ENCODE results near the gene GNG3.

The GNG3 gene

GRCh38 chr11:62705880-62706849, 1.3 kb upstream of the GNG3 start:
- no peak for TF ChIP-seq CTCF (conservative IDR thresholded peaks at IDR 0.05; ENCODE audit: control insufficient read depth, insufficient read depth, low read depth, low read length)
- DNase-seq (ENCODE audit: low read depth): peak; percentile 89
- peak overlapping the region; percentile 72 for H3K4me3 ChIP-seq (ENCODE audit: control insufficient read depth, low read depth, low read length)

GRCh38 chr11:62706850-62707247, 627 bp upstream of the GNG3 start:
- no peak for TF ChIP-seq CTCF (conservative IDR thresholded peaks at IDR 0.05; ENCODE audit: control insufficient read depth, insufficient read depth, low read depth, low read length)
- peak overlapping the region; percentile 44 for H3K4me3 ChIP-seq (ENCODE audit: control insufficient read depth, low read depth, low read length)
- no peak for DNase-seq (ENCODE audit: low read depth)

- no peak for DNase-seq (ENCODE audit: low read depth)
- TF ChIP-seq CTCF (conservative IDR thresholded peaks at IDR 0.05; ENCODE audit: control insufficient read depth, insufficient read depth, low read depth, low read length): no peak
- H3K4me3 ChIP-seq (ENCODE audit: control insufficient read depth, low read depth, low read length): no peak overlapping the region
Observed at GRCh38 chr11:62708392-62708791, 916 bp downstream of the GNG3 start.

GRCh38 chr11:62708793-62709192, 1.3 kb downstream of the GNG3 start:
- H3K4me3 ChIP-seq (ENCODE audit: control insufficient read depth, low read depth, low read length): peak overlapping the region; percentile 66
- no peak for TF ChIP-seq CTCF (conservative IDR thresholded peaks at IDR 0.05; ENCODE audit: control insufficient read depth, insufficient read depth, low read depth, low read length)
- DNase-seq (ENCODE audit: low read depth): no peak

GRCh38 chr11:62709247-62710000, 1.9 kb downstream of the GNG3 start:
- TF ChIP-seq CTCF (conservative IDR thresholded peaks at IDR 0.05; ENCODE audit: control insufficient read depth, insufficient read depth, low read depth, low read length): no peak
- DNase-seq (ENCODE audit: low read depth): peak; percentile 98
- peak overlapping the region; percentile 66 for H3K4me3 ChIP-seq (ENCODE audit: control insufficient read depth, low read depth, low read length)

GRCh38 chr11:62710001-62710345, 2.5 kb downstream of the GNG3 start:
- no peak for TF ChIP-seq CTCF (conservative IDR thresholded peaks at IDR 0.05; ENCODE audit: control insufficient read depth, insufficient read depth, low read depth, low read length)
- peak overlapping the region; percentile 66 for H3K4me3 ChIP-seq (ENCODE audit: control insufficient read depth, low read depth, low read length)
- peak; percentile 51 for DNase-seq (ENCODE audit: low read depth)

Measured in fibroblast of mammary gland (primary cell).